ENCODE results near the gene GPR107.

GRCh38 chr9:130026583-130027340, 26.9 kb upstream of the GPR107 start:
- TF ChIP-seq CTCF (IDR thresholded peaks at IDR 0.05) = no peak
- no peak for TF ChIP-seq EZH2 (IDR thresholded peaks at IDR 0.05; ENCODE audit: borderline replicate concordance, insufficient read depth, low read depth, low read length, poor library complexity, severe bottlenecking)
